K562 (cell line): ENCODE data around the gene ALDH8A1. TPM values are rescaled to one million over a fixed set of nuclear protein-coding genes. Genes with fewer than 3 reads are reported as not detected.

ENCODE experiments used
- ATAC-seq: fragments of 200-7000 bp; cut with Tn5 transposase; 3 replicates; pipeline ENCODE4 v1.9.1; 2020; ENCODE audit warnings: moderate library complexity
- BruUV-seq: library from RNA; stranded (reverse); fragments of 400-500 nt; replicated peaks from 2 replicates; lab custom pipeline; 2021; lab: Mats Ljungman, UMichigan
- CTCF ChIA-PET: fragments of 300-600 bp; formaldehyde crosslinking; extraction: SDS; loops from one replicate; lab custom pipeline; 2021; ENCODE audit warnings: low intra/inter-chr PET ratio; lab: Yijun Ruan, JAX
- POLR2A ChIA-PET: fragments of 300-600, 350-650 bp; sonication (Branson Sonifier 250); formaldehyde crosslinking; extraction: SDS; loops from one replicate; lab custom pipeline; 2021; ENCODE audit warnings: antibody characterized with exemption, inconsistent platforms; lab: Yijun Ruan, JAX
- DNase-seq, 4 experiments: peaks; one replicate each; pipeline versions ENCODE4 v3.0.0 to v3.0.0-alpha.2; 2011 to 2018; ENCODE audit warnings: low spot score in 3 of 4, mixed read lengths in 3 of 4; ENCODE audit errors: extremely low read depth in 1 of 4
- FAIRE-seq: peaks from 2 replicates; lab custom pipeline; 2011; peaks lifted over from hg19 to GRCh38; lab: Jason Lieb, UNC
- H2AFZ ChIP-seq: 2 replicates; pipeline ENCODE4 v1.6.0; 2011; ENCODE audit warnings: low read depth, low read length, control low read depth, inconsistent platforms
- H3K27ac ChIP-seq: fragments of 200-600 bp; 3 replicates; pipeline ENCODE4 v1.8.0; 2011; ENCODE audit warnings: low read depth, mild to moderate bottlenecking, control low read depth, inconsistent platforms, low read length, moderate library complexity, mixed read lengths; ENCODE audit errors: extremely low read depth
- H3K27me3 ChIP-seq, 2 experiments: fragments of 300-600 bp in 1 of 2; 2 replicates in 1 of 2; 3 replicates in 1 of 2; pipeline versions ENCODE4 v1.6.0 to v1.8.0; 2011; ENCODE audit warnings: inconsistent platforms in 2 of 2, low read length in 2 of 2, mild to moderate bottlenecking in 1 of 2, mixed read lengths in 1 of 2, moderate library complexity in 1 of 2; ENCODE audit not compliant: control insufficient read depth in 2 of 2, insufficient read depth in 2 of 2
- H3K36me3 ChIP-seq: fragments of 300-600 bp; 3 replicates; pipeline ENCODE4 v1.8.0; 2011; ENCODE audit warnings: mild to moderate bottlenecking, low read length, inconsistent platforms; ENCODE audit not compliant: control insufficient read depth, insufficient read depth
- H3K4me1 ChIP-seq, 2 experiments: fragments of 200-600 bp in 1 of 2; replicated peaks in 1 of 2; 2 replicates in 1 of 2; 3 replicates in 1 of 2; pipeline versions ENCODE4 v1.5.1 to v1.8.0; 2011; ENCODE audit warnings: inconsistent platforms in 2 of 2, low read length in 2 of 2, mild to moderate bottlenecking in 1 of 2, mixed read lengths in 1 of 2, moderate library complexity in 1 of 2; ENCODE audit not compliant: control insufficient read depth in 2 of 2, insufficient read depth in 2 of 2
- H3K4me2 ChIP-seq: 2 replicates; pipeline ENCODE4 v1.6.1; 2011; ENCODE audit warnings: low read length, control low read depth, inconsistent platforms, mixed read lengths; ENCODE audit not compliant: insufficient read depth
- H3K4me3 ChIP-seq: fragments of 200-600 bp; sonication (generic), shearing (Covaris generic); 2 replicates; pipeline ENCODE4 v1.5.1; 2016; ENCODE audit warnings: control low read depth, inconsistent platforms
- H3K79me2 ChIP-seq: fragments of 200-600 bp; 3 replicates; pipeline ENCODE4 v1.8.0; 2011; ENCODE audit warnings: low read length, inconsistent platforms; ENCODE audit not compliant: control insufficient read depth, insufficient read depth
- H3K9ac ChIP-seq, 2 experiments: 2 replicates each; pipeline versions ENCODE4 v1.6.0 to v1.6.1; 2011; ENCODE audit warnings: low read depth in 2 of 2, low read length in 2 of 2, control low read depth in 1 of 2, inconsistent platforms in 1 of 2, mild to moderate bottlenecking in 1 of 2, mixed read lengths in 1 of 2; ENCODE audit not compliant: insufficient read depth in 1 of 2
- H3K9me1 ChIP-seq: one replicate; pipeline ENCODE4 v1.6.0; 2011; ENCODE audit warnings: inconsistent platforms, mild to moderate bottlenecking, low read length, moderate library complexity; ENCODE audit not compliant: control insufficient read depth, insufficient read depth
- H3K9me3 ChIP-seq: replicated peaks from 2 replicates; pipeline ENCODE4 v1.5.1; 2011; ENCODE audit warnings: low read depth, low read length, inconsistent platforms; ENCODE audit not compliant: control insufficient read depth, insufficient read depth
- H4K20me1 ChIP-seq: replicated peaks from 2 replicates; pipeline ENCODE4 v1.6.1; 2011; ENCODE audit warnings: low read length, inconsistent platforms, mixed read lengths; ENCODE audit not compliant: control insufficient read depth, insufficient read depth
- SUPT5H ChIP-seq: fragments of 450-650 bp; IDR thresholded peaks from 2 replicates; pipeline ENCODE4 v1.6.1; 2016
- ZBTB33 ChIP-seq: sonication (generic); formaldehyde crosslinking; IDR thresholded peaks from 2 replicates; pipeline ENCODE4 v1.8.1; 2023; ENCODE audit warnings: mild to moderate bottlenecking, missing genetic modification reagents
- WGBS: fragments of 100-300 bp; shearing (Covaris generic); methylation state at CpG from one replicate; pipeline ENCODE4 v1.1.6; 2016; ENCODE audit warnings: low coverage, mixed read lengths; ENCODE audit not compliant: insufficient coverage; ENCODE audit errors: missing lambda C conversion rate; 5-methylcytosine and 5-hydroxymethylcytosine counted together
- in situ Hi-C: fragments of 300-500 bp; cut with MboI; formaldehyde crosslinking; loops from 4 replicates; pipeline ENCODE4 v1.15.0; 2018; ENCODE audit warnings: inconsistent platforms, mixed read lengths
- intact Hi-C: fragments of 100-400 bp; cut with micrococcal nuclease; formaldehyde crosslinking; loops from 2 replicates; pipeline ENCODE4 v1.14.2; 2022
- polyA plus RNA-seq, 8 experiments: library from polyadenylated mRNA; depleted of rRNA in 4 of 8; stranded (reverse) in 5 of 8; unstranded in 3 of 8; fragments of >200 nt; fragmentation: Nextera tagmentation in 2 of 8; fragmentation: Illumina TruSeq in 1 of 8; extraction: Ambion mirVana in 2 of 8; extraction: Trizol in 1 of 8; gene quantifications; 2 replicates each; pipeline versions ENCODE4 v1.2.1 to v1.2.3, GENCODE V29; 2011 to 2014; ENCODE audit warnings: inconsistent platforms in 1 of 8, missing spikeins in 1 of 8
- total RNA-seq, 7 experiments: library from RNA; depleted of rRNA in 6 of 7; stranded (reverse); fragments of >200 nt in 6 of 7; fragmentation: Illumina TruSeq in 2 of 7; extraction: Trizol in 2 of 7; gene quantifications; 2 replicates each; pipeline versions ENCODE4 v1.2.1 to v1.2.3, GENCODE V29; 2011 to 2021; ENCODE audit warnings: low replicate concordance in 1 of 7

ALDH8A1 gene
- total and polyA plus RNA-seq, 9 of the 15 experiments (the other 6 are each of a cell fraction or from before 2014, with no cell fraction given), result 0.03 to 0.18 (median 0.04) TPM; not detected in 2

DNA sequence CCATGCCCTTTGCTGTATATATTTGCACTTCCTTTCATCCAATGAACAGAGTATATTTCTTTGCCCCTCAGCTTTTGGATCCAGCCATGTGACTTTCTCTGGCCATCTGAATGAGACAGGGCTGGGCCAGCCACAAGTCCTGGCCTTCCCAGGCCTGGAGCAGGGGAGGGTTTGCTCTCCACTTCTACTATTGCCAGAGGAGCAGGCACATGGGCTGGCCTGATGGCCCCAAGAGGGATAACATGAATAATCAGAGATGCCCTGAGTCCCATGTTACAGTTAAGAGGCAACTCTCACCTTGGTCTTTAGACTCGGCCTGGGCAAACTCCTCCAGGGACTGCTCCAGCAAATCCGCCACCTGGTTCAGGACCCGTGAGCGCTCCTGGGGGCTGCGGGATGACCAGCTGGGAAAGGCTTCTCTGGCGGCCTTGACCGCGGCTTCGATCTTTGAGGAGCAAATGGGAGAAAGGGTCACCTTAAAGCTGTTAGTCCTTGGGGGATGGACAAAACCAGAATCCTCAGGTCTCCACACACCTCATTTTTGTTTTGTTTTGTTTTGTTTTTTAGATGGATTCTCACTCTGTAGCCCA, 6.3 kb downstream of the ALDH8A1 start:
- H3K4me1 ChIP-seq, result no peaks in the 10 kb centered on the region; a peak in 1 of 5 replicates
- intact Hi-C loops (loop anchor here (5.0 to 10.0 kb wide), 4 partner anchors 289 to 1019 kb away; no protein-coding TSS in a partner anchor), in situ Hi-C loops (loop anchor here (5.0 kb wide), 1 partner anchor 786 kb away; no protein-coding TSS in a partner anchor)
- ChIA-PET CTCF (interaction anchor here (1.0 kb wide), 1 partner anchor 832 kb away, joined by 3 read pairs; no protein-coding TSS in a partner anchor), POLR2A (no interaction called here)
- no peaks in the 10 kb centered on the region for H3K9me1 ChIP-seq
- BruUV-seq, result no TSS peak
- no peaks in the 10 kb centered on the region for H3K79me2 ChIP-seq
- TF ChIP-seq SUPT5H (no peak), ZBTB33 (CRISPR knock-in tag) (peak; percentile 57; the same call in 1 of the 2 replicates)
- no peaks in the 10 kb centered on the region for H4K20me1 ChIP-seq
- no peaks in the 10 kb centered on the region for H3K27me3 ChIP-seq
- FAIRE-seq (no peak), ATAC-seq (peak; percentile 59; the same call in 2 of the 3 replicates), DNase-seq (no peak)
- no peak overlapping the region for H3K4me3 ChIP-seq
- H3K27ac ChIP-seq, result no peak overlapping the region
- H3K9me3 ChIP-seq, result no peaks in the 10 kb centered on the region
- WGBS, result 77% methylated on average over 9 of the region's 9 CpGs
- no peak overlapping the region for H3K9ac ChIP-seq
- H3K36me3 ChIP-seq, result no peaks in the 10 kb centered on the region
- H2AFZ ChIP-seq, result peak overlapping the region; percentile 32; the same call in 1 of the 2 replicates
- H3K4me2 ChIP-seq, result no peak overlapping the region
